ENCODE results near the gene ARRB2.
"Not testable (repeated sequence)": the region's sequence is repeated elsewhere in the genome, so short reads cannot be mapped to it uniquely, and the experiment has no call there.

The ARRB2 gene

GRCh38 chr17:4703330-4703691, 7.1 kb upstream of the ARRB2 start:
- DNase-seq, result no peak

GRCh38 chr17:4704574-4704907, 5.9 kb upstream of the ARRB2 start:
- DNase-seq, result not testable (repeated sequence)

DNA sequence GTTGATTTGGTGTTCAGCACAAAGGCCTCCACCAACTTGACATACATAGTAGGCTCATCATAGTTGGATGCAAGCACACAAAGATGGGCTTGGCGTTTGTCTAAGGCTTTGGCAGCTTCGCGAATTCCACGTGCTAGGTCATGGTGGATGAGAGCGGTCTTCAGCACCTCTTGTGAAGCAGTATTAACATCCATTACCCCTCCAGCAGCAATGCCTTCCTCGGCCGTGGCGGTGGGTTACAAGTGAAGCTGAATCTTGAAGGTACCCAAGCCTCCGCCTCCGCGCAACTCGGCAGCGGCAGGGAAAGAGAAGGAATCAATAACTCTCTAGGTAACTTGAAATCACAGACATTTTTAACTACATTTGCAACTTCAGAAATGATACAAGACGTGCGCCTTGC, 5.4 kb upstream of the ARRB2 start:
- DNase-seq, result no peak

- DNase-seq, result no peak
These were observed 4.3 kb upstream of the ARRB2 start for GRCh38 chr17:4706121-4706520.

GRCh38 chr17:4708436-4708835, 2.0 kb upstream of the ARRB2 start:
- DNase-seq, result peak; percentile 71

DNA sequence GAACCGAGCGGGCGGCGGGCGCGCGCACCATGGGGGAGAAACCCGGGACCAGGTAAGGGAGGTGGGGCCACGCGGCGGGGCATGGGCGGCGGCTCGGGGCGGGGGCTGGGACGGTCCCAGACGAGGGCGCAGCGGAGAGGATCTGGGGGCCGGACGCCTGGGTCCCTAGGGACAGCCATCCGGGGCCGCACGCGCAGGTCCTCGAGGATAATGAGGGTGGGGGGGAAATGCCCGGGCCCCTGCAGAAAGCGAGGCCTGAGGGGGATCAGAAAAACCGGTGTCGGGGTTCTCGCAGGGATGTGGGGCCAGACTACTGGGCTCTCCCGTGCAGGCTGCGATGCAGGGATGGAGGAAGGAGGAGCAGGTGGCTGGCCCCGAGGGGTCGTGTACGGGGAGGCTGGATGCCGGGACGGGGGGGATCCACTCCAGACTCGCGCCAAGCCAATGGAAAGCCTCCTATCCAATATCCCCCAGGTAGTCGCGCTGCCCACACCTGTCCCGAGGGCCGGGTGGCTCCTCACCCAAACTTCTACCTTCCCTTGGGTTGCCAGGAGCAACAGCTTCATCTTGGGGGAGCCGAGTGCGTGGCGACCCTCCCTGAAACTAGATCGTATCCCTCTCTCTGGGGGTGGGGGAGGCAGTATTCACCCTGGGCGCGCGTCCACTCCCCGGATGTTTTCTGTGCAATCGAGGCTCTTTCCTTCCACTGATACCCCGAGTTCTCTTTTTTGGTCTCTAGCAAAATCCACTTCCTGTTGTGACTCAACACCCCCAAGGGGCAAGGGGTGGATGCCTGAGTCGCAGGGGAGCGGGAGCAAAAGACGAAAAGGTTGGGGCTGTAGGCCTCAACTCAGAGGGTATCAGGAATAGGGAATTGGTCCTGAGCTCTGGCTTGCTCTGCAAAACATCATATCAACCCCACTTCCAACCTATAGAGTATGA, 532 bp downstream of the ARRB2 start:
- DNase-seq, result peak; percentile 26

- DNase-seq, result peak; percentile 26
These were observed 1.3 kb downstream of the ARRB2 start for GRCh38 chr17:4711661-4712181.

DNA sequence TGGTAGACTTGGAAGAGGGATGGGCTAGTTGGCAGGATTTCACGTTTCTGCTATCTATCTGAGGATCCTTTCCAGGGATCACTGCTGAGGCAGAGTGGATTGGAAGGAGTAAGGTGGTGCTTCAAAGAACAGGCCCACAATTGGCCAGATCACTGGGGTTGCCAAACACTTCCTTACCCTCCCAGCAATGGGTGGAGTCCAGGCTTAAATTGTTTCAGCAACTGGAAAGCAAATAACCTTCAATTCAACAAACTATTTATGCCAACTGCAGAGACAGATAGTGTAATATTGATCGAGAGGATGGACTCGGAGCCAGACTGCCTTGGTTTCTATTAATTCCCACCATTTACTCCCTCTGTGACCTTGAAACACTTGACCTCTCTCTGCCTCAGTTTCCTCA, 2.1 kb downstream of the ARRB2 start:
- DNase-seq, result no peak

DNA sequence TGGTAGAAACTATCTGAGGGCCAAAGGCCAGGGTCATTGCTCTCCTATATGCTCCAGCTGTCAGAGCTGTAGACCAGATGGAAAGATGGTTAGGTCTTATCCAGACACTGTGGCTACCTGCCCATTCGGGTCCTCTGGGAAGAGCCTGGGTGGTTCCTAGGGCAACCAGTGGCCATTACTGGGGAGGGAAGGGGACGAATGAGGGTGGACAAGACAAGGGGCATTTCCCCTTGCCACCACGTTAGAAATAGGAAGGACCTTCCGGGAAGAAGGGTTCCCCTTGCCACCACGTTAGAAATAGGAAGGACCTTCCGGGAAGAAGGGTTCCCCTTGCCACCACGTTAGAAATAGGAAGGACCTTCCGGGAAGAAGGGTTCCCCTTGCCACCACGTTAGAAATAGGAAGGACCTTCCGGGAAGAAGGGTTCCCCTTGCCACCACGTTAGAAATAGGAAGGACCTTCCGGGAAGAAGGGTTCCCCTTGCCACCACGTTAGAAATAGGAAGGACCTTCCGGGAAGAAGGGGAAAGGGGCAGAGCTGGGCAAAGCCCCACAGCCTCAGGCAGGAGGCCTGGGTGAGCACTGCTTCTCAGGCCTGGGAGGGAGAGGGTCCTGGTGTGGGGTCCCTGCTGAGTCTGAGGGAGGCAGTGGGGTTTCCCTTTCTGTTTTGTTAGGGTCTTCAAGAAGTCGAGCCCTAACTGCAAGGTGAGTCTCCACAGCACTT, 4.1 kb downstream of the ARRB2 start:
- DNase-seq, result not testable (repeated sequence)

- DNase-seq, result no peak
These were observed 4.8 kb downstream of the ARRB2 start for GRCh38 chr17:4715063-4715744.

GRCh38 chr17:4716081-4716480, 5.6 kb downstream of the ARRB2 start:
- DNase-seq, result no peak

GRCh38 chr17:4717791-4718190, 7.4 kb downstream of the ARRB2 start:
- DNase-seq, result no peak

- no peak for DNase-seq
These were observed 7.8 kb downstream of the ARRB2 start for GRCh38 chr17:4718276-4718675.

DNA sequence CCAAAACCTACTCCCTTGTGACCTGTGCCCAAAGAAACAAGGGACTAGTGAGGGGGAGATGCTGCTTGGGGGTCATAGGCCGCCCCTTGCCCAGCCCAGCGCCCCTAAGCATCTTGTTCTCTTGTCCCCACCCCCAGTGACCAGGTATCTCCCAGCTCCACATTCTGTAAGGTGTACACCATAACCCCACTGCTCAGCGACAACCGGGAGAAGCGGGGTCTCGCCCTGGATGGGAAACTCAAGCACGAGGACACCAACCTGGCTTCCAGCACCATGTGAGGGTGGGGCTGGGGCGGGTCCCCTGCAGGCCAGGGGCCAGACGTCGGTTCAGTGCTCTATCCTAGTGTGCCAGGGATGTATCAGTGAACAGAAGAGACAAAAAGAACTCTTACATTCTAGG, 8.7 kb downstream of the ARRB2 start:
- no peak for DNase-seq

- peak; percentile 61 for DNase-seq
These were observed 9.3 kb downstream of the ARRB2 start for GRCh38 chr17:4719684-4720221.

- no peak for DNase-seq
These were observed 10.4 kb downstream of the ARRB2 start for GRCh38 chr17:4720787-4721186.

- no peak for DNase-seq
These were observed 11.0 kb downstream of the ARRB2 start for GRCh38 chr17:4721203-4722135.

GRCh38 chr17:4722678-4723240, 12.3 kb downstream of the ARRB2 start:
- no peak for DNase-seq

GRCh38 chr17:4724650-4725049, 14.2 kb downstream of the ARRB2 start:
- DNase-seq, result no peak

- no peak for DNase-seq
These were observed 15.3 kb downstream of the ARRB2 start for GRCh38 chr17:4725646-4726310.

- DNase-seq, result no peak
These were observed 17.7 kb downstream of the ARRB2 start for GRCh38 chr17:4728124-4728523.
